Left lung (tissue), 10 donors: ENCODE results near the gene RNU2-1. TPM values are rescaled to one million over a fixed set of nuclear protein-coding genes. Genes with fewer than 3 reads are reported as not detected.

Experiments
- ATAC-seq: fragments of 200-7000 bp; cut with Tn5 transposase; one replicate; pipeline ENCODE4 v1.9.1; 2020; ENCODE audit warnings: moderate library complexity
- DNase-seq, 4 donors: peaks; one replicate each; pipeline ENCODE4 v3.0.0-alpha.2; 2013 to 2020
- H3K27ac ChIP-seq, 2 donors: fragments of 200-600 bp; sonication (generic) in 1 of 2; one replicate each; pipeline versions ENCODE4 v1.5.0 to v1.8.0; 2020 to 2021
- H3K27me3 ChIP-seq, 2 donors: fragments of 200-600 bp; sonication (generic) in 1 of 2; one replicate each; pipeline versions ENCODE4 v1.5.0 to v1.8.0; 2020 to 2021
- H3K36me3 ChIP-seq, 2 donors: fragments of 200-600 bp; sonication (generic) in 1 of 2; one replicate each; pipeline versions ENCODE4 v1.5.0 to v1.8.0; 2020 to 2021
- H3K4me1 ChIP-seq, 2 donors: fragments of 200-600 bp; one replicate each; pipeline ENCODE4 v1.8.0; 2021
- H3K4me3 ChIP-seq, 2 donors: fragments of 200-600 bp; sonication (generic) in 1 of 2; one replicate each; pipeline versions ENCODE4 v1.5.0 to v1.8.0; 2020 to 2021; ENCODE audit warnings: mild to moderate bottlenecking in 1 of 2
- H3K9me3 ChIP-seq, 2 donors: fragments of 200-600 bp; sonication (generic) in 1 of 2; one replicate each; pipeline versions ENCODE4 v1.5.0 to v1.8.0; 2020 to 2021
- CTCF ChIP-seq, 2 donors: fragments of 200-600 bp; sonication (generic) in 1 of 2; IDR thresholded peaks; one replicate each; pipeline versions ENCODE4 v1.5.0 to v1.8.0; 2021; ENCODE audit warnings: antibody characterized with exemption in 2 of 2
- intact Hi-C, 2 donors: fragments of 100-400 bp; cut with DNase I; formaldehyde crosslinking; loops; one replicate each; pipeline versions ENCODE4 v1.11.2 to v1.14.2; 2022
- polyA plus RNA-seq, 6 donors: library from polyadenylated mRNA; unstranded; fragments of 120-200 nt; gene quantifications; one replicate each; pipeline ENCODE4 v1.2.1, GENCODE V29; 2013; ENCODE audit not compliant: insufficient read length in 6 of 6
- total RNA-seq, 2 donors: library from RNA; stranded (reverse); fragmentation: NEBNext Ultra II Directional; extraction: Animal tissue kit (Norgen Biotek cat#: 25700); gene quantifications; one replicate each; pipeline ENCODE4 v1.2.1, GENCODE V29; 2021
- donor health status: DM: no; HTN: yes; CAD: no.
- donor health status: DM: no; HTN: no; CAD: no.

RNU2-1 gene
- total and polyA plus RNA-seq, 8 donors: 1.2 to 6,821 (median 1.9) TPM; not detected in 1

GRCh38 chr17:43213545-43213944 lies 20.2 kb downstream of the RNU2-1 start:
- no peaks in the 10 kb centered on the region for H3K9me3 ChIP-seq
- no peak for TF ChIP-seq CTCF (IDR thresholded peaks at IDR 0.05)
- no peaks in the 10 kb centered on the region for H3K27me3 ChIP-seq
- peaks cover 6 to 37% of the 10 kb centered on the region in 2 donors for H3K4me1 ChIP-seq
- H3K27ac ChIP-seq: no peak overlapping the region
- H3K36me3 ChIP-seq: peaks cover 4 to 71% of the 10 kb centered on the region in 2 donors
- H3K4me3 ChIP-seq: peak overlapping the region in 1 of 2 donors; percentile 75
- ATAC-seq (no peak), DNase-seq (no peak)
- intact Hi-C loops: no loop called here

- TF ChIP-seq CTCF (IDR thresholded peaks at IDR 0.05): no peak
- peak in 1 of 4 donors; percentile 6 for DNase-seq
- peak overlapping the region; percentile 87 for H3K27ac ChIP-seq
- H3K36me3 ChIP-seq: peaks cover 4 to 71% of the 10 kb centered on the region in 2 donors
- H3K4me1 ChIP-seq: peaks cover 6 to 37% of the 10 kb centered on the region in 2 donors
- H3K9me3 ChIP-seq: no peaks in the 10 kb centered on the region
- H3K4me3 ChIP-seq: peak overlapping the region; percentile 47 to 75
- ATAC-seq: peak; percentile 5
- no peaks in the 10 kb centered on the region for H3K27me3 ChIP-seq
- intact Hi-C loops: no loop called here
Observed at GRCh38 chr17:43212641-43213490, 20.9 kb downstream of the RNU2-1 start.

GRCh38 chr17:43211480-43212402 lies 22.0 kb downstream of the RNU2-1 start, which contains the start of gene TMEM106A:
Gene TMEM106A (plus strand): TSS chr17:43211875. CDS start chr17:43213042, 1,167 bp downstream.
- intact Hi-C loops: no loop called here
- Histone ChIP-seq H3K36me3 (peaks cover 4 to 71% of the 10 kb centered on the region in 2 donors), H3K27me3 (no peaks in the 10 kb centered on the region), H3K27ac (peak within 1 kb of the TSS; percentile 87), H3K9me3 (no peaks in the 10 kb centered on the region), H3K4me3 (peak within 1 kb of the TSS; percentile 47 to 75), H3K4me1 (peaks cover 6 to 37% of the 10 kb centered on the region in 2 donors)
- peak; percentile 87 to 95 (median 89) for DNase-seq
- peak; percentile 14 to 27 for TF ChIP-seq CTCF (IDR thresholded peaks at IDR 0.05)
- peak; percentile 93 for ATAC-seq

GRCh38 chr17:43211123-43211479 lies 22.7 kb downstream of the RNU2-1 start:
- Histone ChIP-seq H3K27me3 (no peaks in the 10 kb centered on the region), H3K27ac (peak overlapping the region; percentile 87), H3K9me3 (no peaks in the 10 kb centered on the region), H3K4me1 (peaks cover 6 to 37% of the 10 kb centered on the region in 2 donors), H3K36me3 (peaks cover 4 to 71% of the 10 kb centered on the region in 2 donors), H3K4me3 (peak overlapping the region; percentile 47 to 75)
- intact Hi-C loops: no loop called here
- no peak for TF ChIP-seq CTCF (IDR thresholded peaks at IDR 0.05)
- ATAC-seq: no peak
- DNase-seq: peak in 1 of 4 donors; percentile 1
